GOT3 (cell line): Measurements from ENCODE around the gene FGF22.
"Not testable (repeated sequence)": the region's sequence is repeated elsewhere in the genome, so short reads cannot be mapped to it uniquely, and the experiment has no call there.

Experiments
- DNase-seq: peaks from one replicate; lab custom pipeline; 2025; ENCODE audit warnings: mixed read lengths; lab: John Stamatoyannopoulos, UW

The FGF22 gene

GRCh38 chr19:607301-608154, 32.2 kb upstream of the FGF22 start:
- no peak for DNase-seq

- no peak for DNase-seq
Observed at GRCh38 chr19:608155-609003, 31.3 kb upstream of the FGF22 start.

GRCh38 chr19:609004-609346, 30.7 kb upstream of the FGF22 start:
- DNase-seq, result no peak

GRCh38 chr19:610071-610800, 29.4 kb upstream of the FGF22 start:
- DNase-seq, result no peak

GRCh38 chr19:610801-611480, 28.7 kb upstream of the FGF22 start:
- DNase-seq, result no peak

- DNase-seq, result no peak
Observed at GRCh38 chr19:611481-611868, 28.2 kb upstream of the FGF22 start.

- no peak for DNase-seq
Observed at GRCh38 chr19:612941-613340, 26.7 kb upstream of the FGF22 start.

- no peak for DNase-seq
Observed at GRCh38 chr19:613732-614567, 25.7 kb upstream of the FGF22 start.

- no peak for DNase-seq
Observed at GRCh38 chr19:615619-616018, 24.1 kb upstream of the FGF22 start.

- DNase-seq, result no peak
Observed at GRCh38 chr19:616062-616700, 23.5 kb upstream of the FGF22 start.

- DNase-seq, result no peak
Observed at GRCh38 chr19:616747-617526, 22.7 kb upstream of the FGF22 start.

GRCh38 chr19:617551-618246, 22.0 kb upstream of the FGF22 start:
- DNase-seq, result no peak

GRCh38 chr19:618247-618619, 21.4 kb upstream of the FGF22 start:
- no peak for DNase-seq

- DNase-seq, result no peak
Observed at GRCh38 chr19:618674-619285, 20.9 kb upstream of the FGF22 start.

GRCh38 chr19:619286-620002, 20.2 kb upstream of the FGF22 start:
- no peak for DNase-seq

- DNase-seq, result no peak
Observed at GRCh38 chr19:620166-620862, 19.4 kb upstream of the FGF22 start.

- DNase-seq, result not testable (repeated sequence)
Observed at GRCh38 chr19:621191-621590, 18.5 kb upstream of the FGF22 start.
